Astrocyte (in vitro differentiated cells and primary cell): ENCODE results near the gene HNRNPH2. TPM values are rescaled to one million over a fixed set of nuclear protein-coding genes. Genes with fewer than 3 reads are reported as not detected.

Source experiments
- DNase-seq: peaks from one replicate; pipeline ENCODE4 v3.0.0-alpha.2; 2010; ENCODE audit warnings: low read depth
- FAIRE-seq: peaks from 2 replicates; lab custom pipeline; 2011; peaks lifted over from hg19 to GRCh38; lab: Jason Lieb, UNC
- H2AFZ ChIP-seq: 2 replicates; pipeline ENCODE4 v1.6.0; 2012; ENCODE audit warnings: low read depth, low read length, inconsistent platforms
- H3K27ac ChIP-seq: 2 replicates; pipeline ENCODE4 v1.5.1; 2011; ENCODE audit warnings: low read depth, low read length, inconsistent platforms
- H3K27me3 ChIP-seq: 2 replicates; pipeline ENCODE4 v1.6.0; 2011; ENCODE audit warnings: low read length, inconsistent platforms; ENCODE audit not compliant: insufficient read depth
- H3K36me3 ChIP-seq: 2 replicates; pipeline ENCODE4 v1.5.1; 2011; ENCODE audit warnings: low read length, inconsistent platforms; ENCODE audit not compliant: insufficient read depth
- H3K4me1 ChIP-seq: 2 replicates; pipeline ENCODE4 v1.5.1; 2011; ENCODE audit warnings: low read length, inconsistent platforms; ENCODE audit not compliant: insufficient read depth
- H3K4me2 ChIP-seq: 2 replicates; pipeline ENCODE4 v1.6.0; 2012; ENCODE audit warnings: low read length, inconsistent platforms
- H3K4me3 ChIP-seq: 2 replicates; pipeline ENCODE4 v1.5.1; 2011; ENCODE audit warnings: low read depth, mild to moderate bottlenecking, low read length, inconsistent platforms; ENCODE audit not compliant: insufficient read depth
- H3K79me2 ChIP-seq: 2 replicates; pipeline ENCODE4 v1.6.0; 2012; ENCODE audit warnings: mild to moderate bottlenecking, low read length, inconsistent platforms; ENCODE audit not compliant: insufficient read depth
- H3K9ac ChIP-seq: 2 replicates; pipeline ENCODE4 v1.6.0; 2012; ENCODE audit warnings: mild to moderate bottlenecking, low read length, inconsistent platforms
- H3K9me3 ChIP-seq: 2 replicates; pipeline ENCODE4 v1.5.1; 2012; ENCODE audit warnings: low read depth, mild to moderate bottlenecking, low read length, inconsistent platforms; ENCODE audit not compliant: insufficient read depth
- H4K20me1 ChIP-seq: 2 replicates; pipeline ENCODE4 v1.6.0; 2012; ENCODE audit warnings: low read length, inconsistent platforms; ENCODE audit not compliant: insufficient read depth
- H3K27ac Mint-ChIP-seq: one replicate; pipeline ENCODE4 v1.8.0; 2021; ENCODE audit warnings: mild to moderate bottlenecking, mixed read lengths; ENCODE audit not compliant: unreplicated experiment
- H3K27me3 Mint-ChIP-seq: one replicate; pipeline ENCODE4 v1.8.0; 2021; ENCODE audit warnings: low read depth, mixed read lengths; ENCODE audit not compliant: unreplicated experiment
- H3K36me3 Mint-ChIP-seq: one replicate; pipeline ENCODE4 v1.8.0; 2021; ENCODE audit warnings: low read depth, mixed read lengths; ENCODE audit not compliant: unreplicated experiment
- H3K4me1 Mint-ChIP-seq: one replicate; pipeline ENCODE4 v1.8.0; 2021; ENCODE audit warnings: low read depth, mixed read lengths; ENCODE audit not compliant: unreplicated experiment
- H3K4me3 Mint-ChIP-seq: one replicate; pipeline ENCODE4 v1.8.0; 2021; ENCODE audit warnings: mild to moderate bottlenecking, moderate library complexity, mixed read lengths; ENCODE audit not compliant: unreplicated experiment
- H3K9me3 Mint-ChIP-seq: one replicate; pipeline ENCODE4 v1.8.0; 2021; ENCODE audit warnings: mild to moderate bottlenecking, mixed read lengths; ENCODE audit not compliant: unreplicated experiment
- EZH2 ChIP-seq: IDR thresholded peaks from 2 replicates; pipeline ENCODE4 v1.6.1; 2012; ENCODE audit warnings: mild to moderate bottlenecking, low read length, inconsistent platforms; ENCODE audit not compliant: insufficient read depth
- total RNA-seq: library from RNA; stranded (reverse); gene quantifications from 2 replicates; pipeline ENCODE4 v1.2.1, GENCODE V29; 2021
- TF ChIP-seq, protein P1 (sequence below): IDR thresholded peaks from 2 replicates; pipeline ENCODE4 v1.5.1; 2011; ENCODE audit warnings: low read depth, mild to moderate bottlenecking, inconsistent platforms, low read length, moderate library complexity; ENCODE audit not compliant: insufficient read depth

The HNRNPH2 gene
- total RNA-seq, 1 donor from 2014 or later = 48.9 TPM

- Mint-ChIP-seq H3K4me1 (peaks cover 11% of the 10 kb centered on the region), H3K4me3 (peak overlapping the region; percentile 54), H3K27ac (peak overlapping the region; percentile 38), H3K9me3 (no peaks in the 10 kb centered on the region), H3K27me3 (no peaks in the 10 kb centered on the region), H3K36me3 (peaks cover 7% of the 10 kb centered on the region)
- Histone ChIP-seq H3K4me2 (peak overlapping the region; percentile 78), H3K27ac (peak overlapping the region; percentile 80), H4K20me1 (no peaks in the 10 kb centered on the region), H3K9ac (peak overlapping the region; percentile 46), H3K36me3 (no peaks in the 10 kb centered on the region), H2AFZ (no peak overlapping the region), H3K79me2 (no peaks in the 10 kb centered on the region), H3K9me3 (no peaks in the 10 kb centered on the region), H3K27me3 (no peaks in the 10 kb centered on the region), H3K4me3 (no peak overlapping the region), H3K4me1 (peaks cover 12% of the 10 kb centered on the region)
- FAIRE-seq = no peak
- TF ChIP-seq, protein P1, sequence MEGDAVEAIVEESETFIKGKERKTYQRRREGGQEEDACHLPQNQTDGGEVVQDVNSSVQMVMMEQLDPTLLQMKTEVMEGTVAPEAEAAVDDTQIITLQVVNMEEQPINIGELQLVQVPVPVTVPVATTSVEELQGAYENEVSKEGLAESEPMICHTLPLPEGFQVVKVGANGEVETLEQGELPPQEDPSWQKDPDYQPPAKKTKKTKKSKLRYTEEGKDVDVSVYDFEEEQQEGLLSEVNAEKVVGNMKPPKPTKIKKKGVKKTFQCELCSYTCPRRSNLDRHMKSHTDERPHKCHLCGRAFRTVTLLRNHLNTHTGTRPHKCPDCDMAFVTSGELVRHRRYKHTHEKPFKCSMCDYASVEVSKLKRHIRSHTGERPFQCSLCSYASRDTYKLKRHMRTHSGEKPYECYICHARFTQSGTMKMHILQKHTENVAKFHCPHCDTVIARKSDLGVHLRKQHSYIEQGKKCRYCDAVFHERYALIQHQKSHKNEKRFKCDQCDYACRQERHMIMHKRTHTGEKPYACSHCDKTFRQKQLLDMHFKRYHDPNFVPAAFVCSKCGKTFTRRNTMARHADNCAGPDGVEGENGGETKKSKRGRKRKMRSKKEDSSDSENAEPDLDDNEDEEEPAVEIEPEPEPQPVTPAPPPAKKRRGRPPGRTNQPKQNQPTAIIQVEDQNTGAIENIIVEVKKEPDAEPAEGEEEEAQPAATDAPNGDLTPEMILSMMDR = no peak
- TF ChIP-seq EZH2 = no peak
- DNase-seq = peak; percentile 55
Measured at GRCh38 chrX:101430457-101431078, 22.5 kb downstream of the HNRNPH2 start.

DNA sequence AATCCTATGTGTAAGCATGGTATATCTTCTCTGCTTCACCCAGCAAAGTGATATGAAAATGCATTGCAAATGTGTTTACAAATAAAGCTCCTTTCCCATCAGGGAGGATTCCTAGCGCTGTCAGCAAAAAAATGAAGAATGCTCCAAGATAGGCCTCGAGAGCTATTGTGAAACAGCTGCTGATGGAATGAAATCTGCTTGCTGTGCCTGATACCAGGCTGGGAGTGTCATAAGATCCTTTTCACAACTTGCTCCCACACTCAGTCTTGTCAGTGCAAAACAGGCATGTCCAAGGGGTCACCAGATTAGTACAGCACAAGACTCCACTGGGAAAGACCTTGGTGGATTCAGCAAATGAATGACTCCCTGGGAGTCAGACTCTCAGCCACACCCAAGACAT, 34.1 kb downstream of the HNRNPH2 start:
- TF ChIP-seq EZH2 = no peak
- no peaks in the 10 kb centered on the region for H3K27me3 Mint-ChIP-seq
- FAIRE-seq = no peak

GRCh38 chrX:101449279-101449678, 41.3 kb downstream of the HNRNPH2 start:
- no peaks in the 10 kb centered on the region for H3K27me3 Mint-ChIP-seq
- H3K9me3 ChIP-seq = no peaks in the 10 kb centered on the region
- H3K27ac Mint-ChIP-seq = no peak overlapping the region
- peaks cover 4% of the 10 kb centered on the region for H3K36me3 Mint-ChIP-seq
- H3K9ac ChIP-seq = no peak overlapping the region
- H3K4me3 ChIP-seq = no peak overlapping the region
- H3K4me3 Mint-ChIP-seq = no peak overlapping the region
- no peaks in the 10 kb centered on the region for H3K79me2 ChIP-seq
- no peak overlapping the region for H2AFZ ChIP-seq
- TF ChIP-seq, protein P1 = no peak
- TF ChIP-seq EZH2 = no peak
- no peak overlapping the region for H3K27ac ChIP-seq
- H3K4me1 Mint-ChIP-seq = peaks cover 7% of the 10 kb centered on the region
- no peak for FAIRE-seq
- no peak for DNase-seq
- H3K36me3 ChIP-seq = no peaks in the 10 kb centered on the region
- no peak overlapping the region for H3K4me2 ChIP-seq
- H3K4me1 ChIP-seq = no peaks in the 10 kb centered on the region
- H4K20me1 ChIP-seq = no peaks in the 10 kb centered on the region
- H3K27me3 ChIP-seq = no peaks in the 10 kb centered on the region
- H3K9me3 Mint-ChIP-seq = no peaks in the 10 kb centered on the region

More for the DNA sequence above, 34.1 kb downstream of the HNRNPH2 start:
- peaks cover 13% of the 10 kb centered on the region for H3K36me3 Mint-ChIP-seq
- H3K9me3 Mint-ChIP-seq = no peaks in the 10 kb centered on the region
- H3K79me2 ChIP-seq = no peaks in the 10 kb centered on the region
- H3K4me1 Mint-ChIP-seq = no peaks in the 10 kb centered on the region
- H3K4me3 Mint-ChIP-seq = no peak overlapping the region
- no peaks in the 10 kb centered on the region for H4K20me1 ChIP-seq
- H3K4me3 ChIP-seq = no peak overlapping the region
- H3K27ac Mint-ChIP-seq = no peak overlapping the region
- DNase-seq = no peak
- H3K27ac ChIP-seq = no peak overlapping the region
- no peaks in the 10 kb centered on the region for H3K36me3 ChIP-seq
- no peaks in the 10 kb centered on the region for H3K9me3 ChIP-seq
- H3K9ac ChIP-seq = no peak overlapping the region
- H3K4me1 ChIP-seq = no peaks in the 10 kb centered on the region
- H3K27me3 ChIP-seq = no peaks in the 10 kb centered on the region
- H3K4me2 ChIP-seq = no peak overlapping the region
- H2AFZ ChIP-seq = no peak overlapping the region
